HG03139 (cell line): ENCODE data around the gene CFTR.

Experiments used
- ATAC-seq: cut with Tn5 transposase; IDR thresholded peaks from one replicate; pipeline ENCODE4 v1.9.1; 2021; ENCODE audit not compliant: unreplicated experiment

CFTR gene

DNA sequence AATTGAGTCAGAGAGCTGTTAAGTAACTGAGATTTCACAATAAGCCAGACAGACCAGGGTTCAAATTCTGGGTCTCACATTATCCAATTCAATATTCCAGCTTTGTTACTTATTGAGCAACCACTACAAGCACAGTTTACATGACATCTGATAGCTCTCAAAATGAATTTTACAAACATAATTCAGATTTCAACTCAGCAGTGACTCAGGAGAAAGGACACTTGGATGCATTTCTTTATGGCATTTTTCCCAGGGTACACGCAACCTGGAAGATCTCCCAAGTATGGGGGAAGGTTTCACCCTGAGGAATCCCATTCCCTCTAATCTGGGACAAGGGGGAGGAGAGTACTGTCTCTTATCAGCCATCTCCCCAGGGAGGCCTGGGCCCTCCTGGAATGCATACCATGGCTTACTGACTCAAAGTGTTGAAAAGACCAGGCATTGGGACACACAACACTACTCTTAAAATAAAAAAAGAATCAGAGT, 102.4 kb downstream of the CFTR start:
- no peak for ATAC-seq

DNA sequence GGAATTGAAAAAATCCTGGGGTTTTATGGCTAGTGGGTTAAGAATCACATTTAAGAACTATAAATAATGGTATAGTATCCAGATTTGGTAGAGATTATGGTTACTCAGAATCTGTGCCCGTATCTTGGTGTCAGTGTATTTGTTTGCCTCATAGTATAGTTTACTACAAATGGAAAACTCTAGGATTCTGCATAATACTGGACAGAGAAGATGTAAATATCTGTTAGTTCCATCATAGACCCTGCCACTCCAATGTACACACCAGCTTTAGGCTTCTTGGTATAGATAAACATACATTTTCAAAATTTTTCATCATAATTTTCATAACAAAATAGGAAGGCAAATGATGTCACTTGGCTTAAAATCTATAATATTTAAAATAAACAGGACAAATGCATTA, 108.1 kb downstream of the CFTR start:
- no peak for ATAC-seq

GRCh38 chr7:117588352-117588794, 108.5 kb downstream of the CFTR start:
- no peak for ATAC-seq

GRCh38 chr7:117590191-117590590, 110.4 kb downstream of the CFTR start:
- ATAC-seq: no peak

GRCh38 chr7:117592011-117592635, 112.3 kb downstream of the CFTR start:
- no peak for ATAC-seq

DNA sequence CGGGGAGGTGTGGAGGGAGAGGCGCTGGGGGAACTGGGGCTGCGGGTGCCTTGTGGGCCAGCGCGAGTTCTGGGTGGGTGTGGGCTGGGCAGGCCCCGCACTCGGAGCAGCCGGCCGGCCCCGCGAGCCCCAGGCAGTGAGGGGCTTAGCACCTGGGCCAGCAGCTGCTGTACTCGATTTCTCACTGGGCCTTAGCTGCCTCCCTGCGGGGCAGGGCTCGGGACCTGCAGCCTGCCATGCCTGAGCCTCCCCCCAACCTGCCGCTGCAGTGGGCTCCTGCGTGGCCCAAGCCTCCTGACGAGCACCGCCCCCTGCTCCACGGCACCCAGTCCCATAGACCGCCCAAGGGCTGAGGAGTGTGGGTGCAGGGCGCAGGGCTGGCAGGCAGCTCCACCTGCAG, 116.3 kb downstream of the CFTR start:
- no peak for ATAC-seq

GRCh38 chr7:117597755-117598154, 117.9 kb downstream of the CFTR start:
- ATAC-seq: no peak

GRCh38 chr7:117600911-117601310, 121.1 kb downstream of the CFTR start:
- no peak for ATAC-seq

DNA sequence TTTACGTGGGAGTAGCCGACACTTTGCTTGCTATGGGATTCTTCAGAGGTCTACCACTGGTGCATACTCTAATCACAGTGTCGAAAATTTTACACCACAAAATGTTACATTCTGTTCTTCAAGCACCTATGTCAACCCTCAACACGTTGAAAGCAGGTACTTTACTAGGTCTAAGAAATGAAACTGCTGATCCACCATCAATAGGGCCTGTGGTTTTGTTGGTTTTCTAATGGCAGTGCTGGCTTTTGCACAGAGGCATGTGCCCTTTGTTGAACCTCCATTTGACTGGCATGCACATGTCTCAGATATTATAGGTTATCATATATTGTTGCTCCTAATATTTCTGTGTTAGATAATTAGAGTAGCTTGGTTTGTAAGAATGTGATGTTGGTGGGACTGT, 123.8 kb downstream of the CFTR start:
- no peak for ATAC-seq

DNA sequence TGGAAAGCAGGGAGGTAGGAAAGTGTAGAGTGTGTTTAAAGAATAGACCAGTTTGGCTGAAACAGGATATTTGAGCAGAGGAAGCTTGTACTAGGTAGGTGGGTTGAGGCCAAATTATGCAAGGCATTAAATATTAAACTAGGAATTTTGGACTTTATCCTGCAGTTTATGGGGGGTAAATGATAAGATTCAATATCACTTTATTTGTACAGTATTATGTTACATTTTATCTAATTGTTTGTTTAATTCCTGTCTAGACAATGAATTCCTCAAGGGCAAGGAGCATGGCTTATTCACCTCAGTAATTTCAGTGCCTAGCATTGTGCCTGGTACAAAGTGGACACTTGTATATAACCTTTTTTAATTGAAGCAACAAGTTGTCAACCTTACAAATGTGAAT, 125.9 kb downstream of the CFTR start:
- no peak for ATAC-seq

- ATAC-seq: no peak
Observed at GRCh38 chr7:117606132-117606531, 126.3 kb downstream of the CFTR start.

DNA sequence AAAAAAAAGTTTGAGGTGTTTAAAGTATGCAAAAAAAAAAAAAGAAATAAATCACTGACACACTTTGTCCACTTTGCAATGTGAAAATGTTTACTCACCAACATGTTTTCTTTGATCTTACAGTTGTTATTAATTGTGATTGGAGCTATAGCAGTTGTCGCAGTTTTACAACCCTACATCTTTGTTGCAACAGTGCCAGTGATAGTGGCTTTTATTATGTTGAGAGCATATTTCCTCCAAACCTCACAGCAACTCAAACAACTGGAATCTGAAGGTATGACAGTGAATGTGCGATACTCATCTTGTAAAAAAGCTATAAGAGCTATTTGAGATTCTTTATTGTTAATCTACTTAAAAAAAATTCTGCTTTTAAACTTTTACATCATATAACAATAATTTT, 130.6 kb downstream of the CFTR start:
- ATAC-seq: no peak

DNA sequence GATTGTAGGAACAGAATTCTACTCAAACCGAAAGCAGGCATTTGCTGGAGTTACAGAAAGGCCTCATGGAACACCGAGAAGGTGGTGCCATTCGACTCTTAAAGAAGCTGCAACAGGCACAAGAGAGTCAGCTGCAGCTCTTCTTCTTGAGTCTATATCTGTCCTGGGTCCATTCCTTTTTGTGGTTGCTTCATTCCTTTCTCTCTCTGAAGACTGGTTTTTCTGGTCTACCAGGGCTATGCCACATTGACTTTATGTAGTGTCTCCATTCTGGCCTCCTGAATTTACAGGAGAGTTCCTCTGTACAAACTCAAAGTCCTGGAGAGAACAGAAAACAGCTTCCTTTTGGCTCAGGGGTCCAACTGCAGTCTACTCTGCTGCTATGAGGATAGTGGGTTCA, 132.8 kb downstream of the CFTR start:
- no peak for ATAC-seq

DNA sequence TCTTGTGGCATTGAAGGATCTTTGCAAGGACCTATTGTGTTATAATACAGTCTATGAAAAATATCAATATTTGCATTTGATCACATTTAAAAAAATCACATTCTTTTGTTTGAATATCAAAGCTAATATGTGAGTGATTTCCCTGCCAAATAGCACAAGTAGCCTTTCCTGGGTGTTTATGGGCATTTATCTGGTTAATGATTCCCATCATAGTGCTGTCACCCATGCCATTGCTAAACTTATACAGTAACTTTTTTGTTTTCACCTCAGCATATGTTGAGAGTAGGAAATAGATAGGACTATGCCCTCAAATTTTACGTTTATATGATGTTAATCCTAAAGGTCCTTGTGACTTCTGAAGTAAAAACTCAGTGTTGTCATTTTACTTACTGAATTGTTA, 136.9 kb downstream of the CFTR start:
- no peak for ATAC-seq

DNA sequence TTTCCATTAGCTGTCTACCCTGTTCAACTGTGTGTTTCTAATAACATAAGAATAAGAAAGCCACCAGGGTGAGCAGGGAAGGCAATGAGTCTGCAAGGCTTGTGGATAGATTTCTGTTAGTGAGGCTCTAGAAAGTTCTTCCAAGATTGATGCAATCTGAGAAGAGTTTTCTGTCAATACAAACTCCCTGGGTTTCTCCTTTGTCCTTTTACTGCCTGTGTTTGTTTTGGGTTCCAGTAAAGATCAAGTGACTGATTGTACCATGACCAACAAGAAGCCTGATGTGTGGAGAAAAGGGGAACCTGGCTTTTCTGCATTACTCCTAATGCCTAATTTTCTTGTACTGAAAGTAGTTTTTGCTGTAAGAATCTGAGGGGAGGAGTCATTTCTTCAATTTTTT, 139.9 kb downstream of the CFTR start:
- ATAC-seq: no peak

DNA sequence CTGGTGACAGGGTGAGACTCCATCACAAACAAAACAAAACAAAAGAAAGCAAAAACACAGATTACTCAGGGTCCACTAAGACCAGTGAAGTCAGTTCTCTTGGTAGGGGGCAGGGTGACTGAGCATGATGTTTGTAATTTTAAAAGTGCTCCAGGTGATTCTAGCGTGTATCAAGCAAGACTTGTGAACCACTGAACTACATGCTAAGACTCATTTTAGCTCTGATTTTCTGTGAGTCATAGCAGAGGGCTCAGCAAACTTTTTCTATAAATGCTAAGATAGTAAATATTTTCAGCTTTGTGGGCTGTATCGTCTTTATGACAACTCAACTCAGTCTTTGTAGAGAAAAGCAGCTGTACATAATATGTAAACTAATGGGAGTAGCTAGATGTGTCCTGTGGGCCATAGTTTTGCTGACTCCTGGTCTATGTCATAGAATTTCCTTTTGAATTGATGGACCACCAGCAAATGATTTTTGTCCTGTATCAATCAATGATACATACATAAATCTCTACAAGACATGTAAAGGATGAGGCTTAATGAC, 141.3 kb downstream of the CFTR start:
- no peak for ATAC-seq

- no peak for ATAC-seq
Observed at GRCh38 chr7:117623606-117624005, 143.8 kb downstream of the CFTR start.

DNA sequence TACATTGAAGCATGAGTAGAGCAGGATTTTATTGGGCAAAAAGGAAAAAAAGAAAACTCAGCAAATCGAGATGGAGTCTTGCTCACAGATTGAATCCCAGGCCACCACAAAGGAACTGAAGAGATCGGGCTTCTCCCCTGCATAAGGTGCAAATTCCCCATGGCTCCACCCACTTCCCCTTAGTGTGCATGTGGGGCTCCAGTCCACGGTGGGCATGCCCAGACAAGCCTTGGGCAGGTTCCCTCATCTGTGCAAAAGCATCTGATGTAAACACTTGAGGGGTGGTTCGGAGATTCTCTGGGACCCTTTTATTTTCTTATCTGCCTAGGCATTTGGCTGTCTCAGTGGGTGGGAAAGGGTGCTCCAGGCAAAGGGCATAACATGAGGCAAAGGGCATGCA, 150.7 kb downstream of the CFTR start:
- ATAC-seq: no peak

GRCh38 chr7:117630907-117631564, 151.2 kb downstream of the CFTR start:
- no peak for ATAC-seq

- ATAC-seq: no peak
Observed at GRCh38 chr7:117631652-117632051, 151.8 kb downstream of the CFTR start.

DNA sequence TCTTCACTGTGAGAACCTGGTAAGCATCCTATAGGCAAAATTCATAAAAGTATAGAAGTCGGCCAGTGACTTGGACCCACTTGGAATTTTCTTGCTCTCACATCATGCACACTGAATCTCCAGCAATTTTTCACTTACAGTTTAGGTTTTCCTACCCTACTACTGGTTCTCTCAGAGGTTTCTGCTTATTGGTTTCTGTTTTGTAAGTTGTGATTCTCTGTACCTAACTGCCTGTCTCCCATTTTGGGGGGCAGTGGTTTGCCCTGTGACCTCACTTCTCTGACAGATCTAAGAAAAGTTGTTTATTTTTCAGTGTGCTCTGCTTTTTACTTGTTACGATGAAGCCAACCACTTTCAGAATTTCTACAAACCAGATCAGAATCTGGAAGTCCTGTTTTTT, 158.1 kb downstream of the CFTR start:
- ATAC-seq: no peak

- ATAC-seq: no peak
Observed at GRCh38 chr7:117639966-117640365, 160.1 kb downstream of the CFTR start.

- no peak for ATAC-seq
Observed at GRCh38 chr7:117640465-117640864, 160.6 kb downstream of the CFTR start.
